Breast epithelium (tissue), 4 donors: Measurements from ENCODE around the gene PCGF1. TPM values are rescaled to one million over a fixed set of nuclear protein-coding genes. Genes with fewer than 3 reads are reported as not detected.

Experiments used
- DNase-seq, 2 donors: peaks; one replicate each; pipeline ENCODE4 v3.0.0-alpha.2; 2019; ENCODE audit warnings: low spot score in 2 of 2
- H3K27ac ChIP-seq, 2 donors: fragments of 200-600 bp; sonication (generic) in 1 of 2; one replicate each; pipeline ENCODE4 v1.5.1; 2016 to 2019; ENCODE audit warnings: mild to moderate bottlenecking in 1 of 2
- H3K27me3 ChIP-seq, 2 donors: fragments of 200-600 bp; sonication (generic) in 1 of 2; one replicate each; pipeline versions ENCODE4 v1.5.1 to v1.6.0; 2017 to 2019; ENCODE audit warnings: control low read depth in 1 of 2, mild to moderate bottlenecking in 1 of 2
- H3K36me3 ChIP-seq: fragments of 200-600 bp; one replicate; pipeline ENCODE4 v1.5.1; 2019
- H3K4me1 ChIP-seq, 2 donors: fragments of 200-600 bp; sonication (generic); one replicate each; pipeline ENCODE4 v1.5.1; 2016 to 2019; ENCODE audit warnings: control low read depth in 1 of 2
- H3K4me3 ChIP-seq, 3 donors: fragments of 200-600 bp; sonication (generic); 1 replicate in 2 of 3; 2 replicates in 1 of 3; pipeline ENCODE4 v1.5.1; 2016 to 2019; ENCODE audit warnings: mild to moderate bottlenecking in 3 of 3, moderate library complexity in 2 of 3
- H3K9me3 ChIP-seq, 2 donors: fragments of 200-600 bp; sonication (generic) in 1 of 2; one replicate each; pipeline ENCODE4 v1.5.1; 2016 to 2019; ENCODE audit warnings: control low read depth in 1 of 2
- POLR2A ChIP-seq: fragments of 450-650 bp; IDR thresholded peaks from one replicate; pipeline ENCODE4 v1.6.1; 2016; ENCODE audit warnings: antibody characterized with exemption, mild to moderate bottlenecking, moderate library complexity
- POLR2AphosphoS5 ChIP-seq, 3 donors: sonication (generic); formaldehyde crosslinking; IDR thresholded peaks; one replicate each; pipeline ENCODE4 v1.6.1; 2017; ENCODE audit warnings: antibody characterized with exemption in 3 of 3
- intact Hi-C: fragments of 100-400 bp; cut with DNase I; formaldehyde crosslinking; loops from one replicate; pipeline ENCODE4 v1.15.1; 2023; ENCODE audit warnings: low total_unique reads
- total RNA-seq, 3 donors: library from RNA; depleted of rRNA; stranded (reverse); fragments of >200 nt; gene quantifications; one replicate each; pipeline ENCODE4 v1.1.0, GENCODE V29; 2016
- TF ChIP-seq, protein P1 (sequence below), 3 donors: fragments of 450-650 bp; IDR thresholded peaks; one replicate each; pipeline ENCODE4 v1.5.1; 2016 to 2017; ENCODE audit warnings: antibody characterized with exemption in 3 of 3, mild to moderate bottlenecking in 3 of 3, moderate library complexity in 3 of 3

The PCGF1 gene
- total RNA-seq, 3 donors from 2014 or later, result 18.3 to 20.3 (median 19.8) TPM

DNA sequence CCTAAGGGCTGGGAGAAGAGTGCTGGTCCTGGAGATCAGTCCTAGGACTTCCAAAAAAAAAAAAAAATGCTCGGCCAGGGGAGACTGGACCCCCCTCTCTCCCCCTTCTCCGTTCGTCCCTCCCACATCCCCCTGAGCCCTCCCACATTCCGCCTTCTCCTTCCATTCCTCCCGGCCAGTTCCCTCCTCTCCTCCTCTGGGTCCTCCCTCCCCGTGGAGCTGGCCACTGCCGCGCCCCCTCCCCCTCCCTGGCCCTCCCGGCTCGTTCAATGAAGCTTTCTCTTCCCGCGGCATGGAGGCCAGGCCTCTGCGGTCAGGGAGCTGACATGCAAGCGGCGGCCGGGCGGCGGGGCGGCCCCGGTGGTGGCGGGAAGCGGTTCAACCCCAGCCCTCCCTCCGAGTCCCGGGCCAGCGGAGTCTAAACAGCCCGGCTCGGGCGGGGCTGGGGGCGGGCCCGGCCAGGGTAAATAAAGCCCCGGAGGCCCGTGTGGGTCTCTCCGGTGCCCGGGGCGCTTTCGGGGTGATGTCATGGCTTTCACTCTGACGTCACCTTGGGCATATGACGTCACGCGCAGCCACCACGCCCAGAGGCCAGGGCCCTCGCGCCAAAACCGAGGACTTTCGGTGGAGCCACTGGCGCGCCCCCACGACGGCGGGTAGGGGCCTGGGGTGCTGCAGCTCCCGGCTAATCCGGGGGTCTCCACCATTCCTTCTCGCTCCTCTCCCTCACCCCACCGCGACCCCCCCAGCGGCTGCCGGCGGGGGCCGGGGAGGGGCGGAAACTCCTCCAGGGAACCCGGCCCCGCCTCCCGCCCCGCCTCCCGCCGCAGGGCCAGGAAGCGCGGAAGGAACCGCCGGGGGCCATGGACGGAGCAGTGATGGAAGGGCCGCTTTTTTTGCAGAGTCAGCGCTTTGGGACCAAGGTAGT is 46.7 kb upstream of the PCGF1 start, which contains the start of the genes DOK1 and LOXL3:
Gene DOK1, plus strand, starts transcription at position 829 of the 928 bp plus-strand sequence. Its CDS starts 35 bp downstream, at position 864.
Gene LOXL3, minus strand, starts transcription at position 51 of the 928 bp plus-strand sequence. CDS start 1,308 bp downstream, outside the sequence.
- Histone ChIP-seq H3K4me3 (peak within 1 kb of the TSS; percentile 73 to 83 (median 73)), H3K9me3 (no peaks in the 10 kb centered on the region), H3K36me3 (no peaks in the 10 kb centered on the region), H3K27ac (peak within 1 kb of the TSS; percentile 80 to 87), H3K4me1 (no peaks in the 10 kb centered on the region), H3K27me3 (no peaks in the 10 kb centered on the region)
- TF ChIP-seq, protein P1, sequence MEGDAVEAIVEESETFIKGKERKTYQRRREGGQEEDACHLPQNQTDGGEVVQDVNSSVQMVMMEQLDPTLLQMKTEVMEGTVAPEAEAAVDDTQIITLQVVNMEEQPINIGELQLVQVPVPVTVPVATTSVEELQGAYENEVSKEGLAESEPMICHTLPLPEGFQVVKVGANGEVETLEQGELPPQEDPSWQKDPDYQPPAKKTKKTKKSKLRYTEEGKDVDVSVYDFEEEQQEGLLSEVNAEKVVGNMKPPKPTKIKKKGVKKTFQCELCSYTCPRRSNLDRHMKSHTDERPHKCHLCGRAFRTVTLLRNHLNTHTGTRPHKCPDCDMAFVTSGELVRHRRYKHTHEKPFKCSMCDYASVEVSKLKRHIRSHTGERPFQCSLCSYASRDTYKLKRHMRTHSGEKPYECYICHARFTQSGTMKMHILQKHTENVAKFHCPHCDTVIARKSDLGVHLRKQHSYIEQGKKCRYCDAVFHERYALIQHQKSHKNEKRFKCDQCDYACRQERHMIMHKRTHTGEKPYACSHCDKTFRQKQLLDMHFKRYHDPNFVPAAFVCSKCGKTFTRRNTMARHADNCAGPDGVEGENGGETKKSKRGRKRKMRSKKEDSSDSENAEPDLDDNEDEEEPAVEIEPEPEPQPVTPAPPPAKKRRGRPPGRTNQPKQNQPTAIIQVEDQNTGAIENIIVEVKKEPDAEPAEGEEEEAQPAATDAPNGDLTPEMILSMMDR (IDR thresholded peaks at IDR 0.05), result no peak
- TF ChIP-seq POLR2A (no peak), POLR2AphosphoS5 (IDR thresholded peaks at IDR 0.05) (peak in 1 of 3 donors; percentile 11)
- intact Hi-C loops, result loop anchor here (5.0 kb wide), 2 partner anchors 563 to 1167 kb away; partner anchors contain the start of gene ALMS1
- DNase-seq, result peak; percentile 63 to 70

DNA sequence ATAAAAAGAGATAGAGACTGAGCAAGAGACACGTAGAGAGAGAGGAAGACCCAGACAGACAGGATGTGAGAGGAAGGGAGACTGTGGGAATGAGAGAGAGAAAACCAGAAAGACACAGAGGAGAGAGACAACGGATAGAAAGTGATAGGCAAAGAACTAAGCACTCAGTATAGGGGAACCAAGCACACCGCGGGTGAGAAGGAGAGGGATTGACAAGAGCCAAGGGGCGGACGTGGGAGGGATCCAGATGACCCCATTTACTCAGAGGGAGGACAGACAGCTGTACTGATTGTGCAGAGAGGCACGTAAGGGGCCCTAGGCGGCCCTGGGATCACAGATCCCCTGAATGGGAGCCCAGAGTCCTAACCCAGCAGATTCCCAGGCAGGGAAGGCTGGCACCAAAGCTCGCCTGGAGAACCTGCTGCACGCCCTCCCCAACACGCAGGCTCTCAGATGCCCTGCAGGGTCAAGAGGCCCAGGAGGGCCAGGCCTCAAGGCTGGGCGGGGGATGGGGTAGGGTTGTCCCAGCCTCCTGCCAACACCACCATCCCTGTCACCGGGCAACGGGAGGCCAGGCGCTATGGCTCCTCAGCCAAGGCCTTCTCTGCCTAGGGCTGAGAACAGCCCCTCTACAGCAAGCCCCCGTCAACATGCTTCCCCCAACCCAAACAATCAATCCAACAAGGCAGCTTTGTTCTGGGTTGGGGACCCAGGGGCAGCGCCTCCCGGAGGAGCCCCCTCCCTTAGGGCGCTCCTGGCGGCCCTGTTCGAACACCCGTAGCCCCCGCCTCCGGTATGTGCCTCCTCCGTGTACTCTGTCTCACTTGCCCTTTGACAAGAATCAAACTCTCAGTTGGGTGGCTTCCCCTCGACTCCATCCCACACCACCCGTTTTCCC is 45.7 kb upstream of the PCGF1 start:
- TF ChIP-seq, protein P1 (IDR thresholded peaks at IDR 0.05), result no peak
- no peaks in the 10 kb centered on the region for H3K36me3 ChIP-seq
- no peaks in the 10 kb centered on the region for H3K4me1 ChIP-seq
- intact Hi-C loops, result loop anchor here (5.0 kb wide), 2 partner anchors 564 to 1166 kb away; partner anchors contain the start of gene ALMS1
- H3K9me3 ChIP-seq, result no peaks in the 10 kb centered on the region
- H3K4me3 ChIP-seq, result peak overlapping the region; percentile 73 to 83 (median 73)
- H3K27me3 ChIP-seq, result no peaks in the 10 kb centered on the region
- peak overlapping the region; percentile 30 to 87 for H3K27ac ChIP-seq
- DNase-seq, result no peak

DNA sequence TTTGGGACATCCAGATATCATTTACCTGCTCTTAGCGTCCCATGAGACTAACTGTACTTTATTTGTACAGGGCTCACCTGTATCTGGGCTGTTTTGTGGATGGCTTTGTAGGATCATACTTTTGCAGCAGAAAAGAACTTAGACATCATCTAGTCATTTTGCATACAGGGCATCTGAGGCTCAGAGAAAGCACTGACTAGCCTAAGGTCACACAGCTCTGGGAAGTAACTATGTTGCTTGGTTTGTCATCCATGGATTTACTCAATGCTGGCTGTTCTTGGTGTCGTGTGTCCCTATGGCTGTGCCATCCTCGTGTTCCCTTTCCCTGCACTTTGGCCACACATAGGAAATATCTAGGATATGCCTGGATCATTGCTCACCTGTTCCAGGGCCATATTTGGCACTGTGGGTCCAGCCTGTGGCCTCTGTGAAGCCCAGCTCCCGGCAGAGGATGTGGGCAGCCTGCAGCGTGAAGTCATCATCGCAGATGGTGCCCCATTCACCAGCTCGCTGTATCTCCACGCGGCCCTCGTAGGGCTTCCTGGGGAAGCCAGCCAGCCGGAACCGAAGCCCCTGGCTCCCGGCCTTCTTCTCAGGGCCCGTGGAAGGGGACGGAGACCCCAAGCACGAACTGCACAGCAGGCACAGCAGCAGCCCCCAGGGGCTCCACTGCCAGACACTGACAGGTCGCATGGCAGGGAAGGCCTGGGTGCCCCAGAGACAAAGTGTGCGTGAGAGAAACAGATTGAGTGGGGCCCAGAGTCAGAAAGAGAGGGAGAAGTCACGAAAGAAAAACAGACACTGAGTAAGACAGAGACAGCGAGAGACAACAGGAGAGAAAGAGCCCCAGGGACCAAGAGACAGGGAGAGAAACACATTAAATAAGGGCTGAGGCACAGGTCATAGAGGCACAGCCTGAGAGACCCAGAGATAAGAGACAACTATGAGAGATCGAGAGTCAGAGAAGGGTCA is 44.7 kb upstream of the PCGF1 start:
- Histone ChIP-seq H3K27me3 (no peaks in the 10 kb centered on the region), H3K4me3 (no peak overlapping the region), H3K27ac (no peak overlapping the region), H3K4me1 (no peaks in the 10 kb centered on the region), H3K36me3 (no peaks in the 10 kb centered on the region), H3K9me3 (no peaks in the 10 kb centered on the region)
- no peak for DNase-seq
- TF ChIP-seq POLR2A (no peak), POLR2AphosphoS5 (IDR thresholded peaks at IDR 0.05) (no peak)
- TF ChIP-seq, protein P1 (IDR thresholded peaks at IDR 0.05), result no peak
- intact Hi-C loops, result loop anchor here (5.0 kb wide), 2 partner anchors 565 to 1165 kb away; partner anchors contain the start of gene ALMS1

DNA sequence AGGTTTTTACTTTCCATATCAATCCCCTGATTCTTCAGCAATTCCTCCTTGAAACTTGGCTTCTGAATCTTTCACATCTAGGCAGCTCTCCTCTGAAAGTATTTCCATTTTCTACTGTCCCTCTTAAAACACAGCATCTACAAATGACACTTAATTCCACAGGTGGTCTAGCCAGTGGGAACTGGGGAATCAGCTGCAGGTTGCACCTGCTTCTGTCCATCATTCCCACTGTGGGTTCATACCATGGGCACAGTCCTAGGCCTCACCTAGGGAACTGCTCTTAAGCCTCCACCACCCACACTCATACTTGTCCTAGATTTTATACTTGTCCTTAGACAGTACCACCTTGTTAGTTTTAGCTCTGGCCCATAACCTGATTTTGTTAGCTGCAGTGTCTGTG is 44.0 kb upstream of the PCGF1 start:
- Histone ChIP-seq H3K4me3 (no peak overlapping the region), H3K9me3 (no peaks in the 10 kb centered on the region), H3K4me1 (no peaks in the 10 kb centered on the region), H3K27me3 (no peaks in the 10 kb centered on the region), H3K27ac (no peak overlapping the region), H3K36me3 (no peaks in the 10 kb centered on the region)
- TF ChIP-seq POLR2A, result no peak
- TF ChIP-seq POLR2AphosphoS5 (IDR thresholded peaks at IDR 0.05), result no peak
- TF ChIP-seq, protein P1 (IDR thresholded peaks at IDR 0.05), result no peak
- intact Hi-C loops, result loop anchor here (5.0 kb wide), 2 partner anchors 566 to 1164 kb away; partner anchors contain the start of gene ALMS1
- no peak for DNase-seq
